Neuronal stem cell (in vitro differentiated cells): ENCODE results near the gene ZNF146. TPM values are rescaled to one million over a fixed set of nuclear protein-coding genes. Genes with fewer than 3 reads are reported as not detected.
"Not testable (repeated sequence)": the region's sequence is repeated elsewhere in the genome, so short reads cannot be mapped to it uniquely, and the experiment has no call there.

Experiments
- DNase-seq: peaks from one replicate; pipeline ENCODE4 v3.0.0-alpha.2; 2013; ENCODE audit warnings: low spot score
- H2AFZ ChIP-seq: one replicate; pipeline ENCODE4 v1.6.1; 2013; ENCODE audit warnings: mild to moderate bottlenecking, low read length, inconsistent platforms
- H2AK5ac ChIP-seq: 2 replicates; pipeline ENCODE4 v1.6.1; 2013; ENCODE audit warnings: low read depth, mild to moderate bottlenecking, inconsistent platforms, low read length, moderate library complexity, mixed read lengths
- H2BK120ac ChIP-seq: 2 replicates; pipeline ENCODE4 v1.6.1; 2013; ENCODE audit warnings: low read depth, mild to moderate bottlenecking, inconsistent platforms, low read length, moderate library complexity, mixed read lengths
- H2BK12ac ChIP-seq: one replicate; pipeline ENCODE4 v1.6.1; 2013; ENCODE audit warnings: low read length, inconsistent platforms
- H2BK15ac ChIP-seq: 2 replicates; pipeline ENCODE4 v1.6.1; 2013; ENCODE audit warnings: mild to moderate bottlenecking, low read length, inconsistent platforms, mixed read lengths
- H2BK5ac ChIP-seq: one replicate; pipeline ENCODE4 v1.6.1; 2013; ENCODE audit warnings: inconsistent platforms, mild to moderate bottlenecking, low read length, moderate library complexity
- H3K14ac ChIP-seq: one replicate; pipeline ENCODE4 v1.6.1; 2013; ENCODE audit warnings: low read length, inconsistent platforms
- H3K18ac ChIP-seq: 2 replicates; pipeline ENCODE4 v1.6.1; 2013; ENCODE audit warnings: low read length, inconsistent platforms
- H3K23ac ChIP-seq: 2 replicates; pipeline ENCODE4 v1.6.1; 2013; ENCODE audit warnings: low read depth, mild to moderate bottlenecking, mixed read lengths, low read length, inconsistent platforms; ENCODE audit not compliant: poor library complexity
- H3K27ac ChIP-seq: replicated peaks from 3 replicates; pipeline ENCODE4 v1.5.1; 2013; ENCODE audit warnings: low read length, inconsistent platforms
- H3K27me3 ChIP-seq, 3 experiments: 2 replicates each; pipeline ENCODE4 v1.6.1; 2013; ENCODE audit warnings: low read length in 3 of 3, mild to moderate bottlenecking in 2 of 3, inconsistent platforms in 1 of 3, low read depth in 1 of 3, mixed read lengths in 1 of 3, moderate library complexity in 1 of 3; ENCODE audit not compliant: control insufficient read depth in 3 of 3, insufficient read depth in 3 of 3
- H3K36me3 ChIP-seq, 2 donors: replicated peaks in 1 of 2; 2 replicates each; pipeline ENCODE4 v1.6.1; 2013; ENCODE audit warnings: low read length in 2 of 2; ENCODE audit not compliant: control insufficient read depth in 2 of 2, insufficient read depth in 2 of 2
- H3K4ac ChIP-seq: 2 replicates; pipeline ENCODE4 v1.6.1; 2013; ENCODE audit warnings: inconsistent platforms, mild to moderate bottlenecking, low read length, moderate library complexity
- H3K4me1 ChIP-seq, 2 donors: 1 replicate in 1 of 2; 2 replicates in 1 of 2; pipeline ENCODE4 v1.6.1; 2013; ENCODE audit warnings: low read length in 2 of 2, low read depth in 1 of 2; ENCODE audit not compliant: control insufficient read depth in 2 of 2, insufficient read depth in 1 of 2
- H3K4me2 ChIP-seq: one replicate; pipeline ENCODE4 v1.6.1; 2013; ENCODE audit warnings: mild to moderate bottlenecking, low read length, inconsistent platforms; ENCODE audit not compliant: insufficient read depth, poor library complexity, severe bottlenecking
- H3K4me3 ChIP-seq, 2 donors: 2 replicates each; pipeline ENCODE4 v1.5.1; 2013; ENCODE audit warnings: low read length in 2 of 2, mild to moderate bottlenecking in 2 of 2, inconsistent platforms in 1 of 2, moderate library complexity in 1 of 2
- H3K79me1 ChIP-seq: one replicate; pipeline ENCODE4 v1.6.1; 2013; ENCODE audit warnings: low read depth, mild to moderate bottlenecking, inconsistent platforms, low read length, moderate library complexity
- H3K9ac ChIP-seq: one replicate; pipeline ENCODE4 v1.6.1; 2013; ENCODE audit warnings: mild to moderate bottlenecking, low read depth, low read length, inconsistent platforms; ENCODE audit not compliant: poor library complexity
- H3K9me3 ChIP-seq, 2 donors: replicated peaks in 1 of 2; 2 replicates each; pipeline versions ENCODE3 to v1.6.1; 2013; ENCODE audit warnings: low read length in 2 of 2, mild to moderate bottlenecking in 2 of 2, inconsistent platforms in 1 of 2, low read depth in 1 of 2, mixed read lengths in 1 of 2, moderate library complexity in 1 of 2; ENCODE audit not compliant: control insufficient read depth in 2 of 2, insufficient read depth in 1 of 2
- H4K8ac ChIP-seq: one replicate; pipeline ENCODE4 v1.6.1; 2013; ENCODE audit warnings: low read depth, mild to moderate bottlenecking, inconsistent platforms, low read length, moderate library complexity
- H4K91ac ChIP-seq: one replicate; pipeline ENCODE4 v1.6.1; 2013; ENCODE audit warnings: low read length, low read depth, mild to moderate bottlenecking, inconsistent platforms; ENCODE audit not compliant: poor library complexity
- WGBS, 2 donors: extraction: QIAGEN DNeasy Blood & Tissue Kit; methylation state at CpG; one replicate each; pipeline ENCODE4 v1.1.7; 2013; ENCODE audit warnings: missing lambda C conversion rate in 2 of 2, mixed read lengths in 1 of 2; ENCODE audit not compliant: insufficient read length in 2 of 2, insufficient replicate concordance in 1 of 2; ENCODE audit errors: extremely low coverage in 2 of 2; 5-methylcytosine and 5-hydroxymethylcytosine counted together
- small RNA-seq: library from polyadenylated mRNA; stranded (forward); fragments of <200 nt; extraction: miRNeasy Mini kit (QIAGEN cat#:217004); gene quantifications from one replicate; pipeline ENCODE3, GENCODE V24; 2013; ENCODE audit not compliant: insufficient read depth

The ZNF146 gene

GRCh38 chr19:36269295-36269694 is 54.4 kb downstream of the ZNF146 start:
- H2BK15ac ChIP-seq, H3K23ac ChIP-seq, H2AFZ ChIP-seq, H2AK5ac ChIP-seq, H4K8ac ChIP-seq, H2BK5ac ChIP-seq, H3K27ac ChIP-seq, H3K14ac ChIP-seq, H3K4me3 ChIP-seq, H2BK120ac ChIP-seq, H3K79me1 ChIP-seq, H3K18ac ChIP-seq, H2BK12ac ChIP-seq, H3K27me3 ChIP-seq, H3K4me2 ChIP-seq, H3K4ac ChIP-seq, H3K9ac ChIP-seq, H4K91ac ChIP-seq, DNase-seq, H3K9me3 ChIP-seq, H3K36me3 ChIP-seq, H3K4me1 ChIP-seq: not testable (repeated sequence)
- no CpG with 5 or more reads among the region's 29 CpGs for WGBS, 2 donors

Small RNA genes lying within 50 kb of the gene (small RNA-seq; reads per million reads assigned to genes)
- gene RF00019, result not detected
